Measurements from ENCODE around the gene CUBN. TPM values are rescaled to one million over a fixed set of nuclear protein-coding genes. Genes with fewer than 3 reads are reported as not detected.

CUBN gene
- total and polyA plus RNA-seq, 8 donors: under 0.01 to 16.3 (median 1.2) TPM

DNA sequence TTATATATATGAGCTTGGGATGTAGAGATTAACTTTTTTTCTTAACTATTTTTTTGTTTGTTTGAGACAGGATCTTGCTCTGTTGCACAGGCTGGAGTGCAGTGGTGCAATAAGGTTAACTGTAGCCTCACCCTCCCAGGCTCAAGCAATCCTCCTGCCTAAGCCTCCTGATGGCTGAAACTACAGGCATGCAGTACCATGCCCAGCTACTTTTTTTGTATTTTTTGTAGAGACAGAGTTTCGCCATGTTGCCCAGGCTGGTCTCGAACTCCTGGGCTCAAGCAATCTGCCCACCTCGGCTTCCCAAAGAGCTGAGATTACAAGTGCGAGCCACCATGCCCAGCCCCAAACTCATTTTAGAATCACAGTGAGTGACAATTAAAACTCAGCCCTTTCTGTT is 105.2 kb downstream of the CUBN start:
- TF ChIP-seq POLR2AphosphoS5 (IDR thresholded peaks at IDR 0.05) (no peak), CTCF (IDR thresholded peaks at IDR 0.05) (no peak), POLR2A (IDR thresholded peaks at IDR 0.05) (no peak), EP300 (IDR thresholded peaks at IDR 0.05) (no peak)
- no peaks in the 10 kb centered on the region for H3K9me3 ChIP-seq
- H3K4me1 ChIP-seq: peaks cover 5 to 62% (median 7%) of the 10 kb centered on the region in 4 donors
- no peaks in the 10 kb centered on the region for H3K27me3 ChIP-seq
- no peaks in the 10 kb centered on the region for H3K36me3 ChIP-seq
- H3K27ac ChIP-seq: peak overlapping the region; percentile 54 to 78 (median 65)
- 89 to 99% (median 97%) methylated on average over 4 of the region's 4 CpGs for WGBS, 5 donors
- intact Hi-C loops (cut with DNase I; ENCODE audit: low total_unique reads): no loop called here
- DNase-seq: no peak
- H3K4me3 ChIP-seq: no peak overlapping the region

- H3K4me1 ChIP-seq: peaks cover 4 to 54% (median 5%) of the 10 kb centered on the region in 4 donors
- WGBS, 5 donors: 28 to 46% (median 42%) methylated on average over 13 of the region's 13 CpGs
- TF ChIP-seq POLR2AphosphoS5 (IDR thresholded peaks at IDR 0.05): peak in 2 of 3 donors; percentile 51 to 70
- no peak for TF ChIP-seq EP300 (IDR thresholded peaks at IDR 0.05)
- DNase-seq: peak; percentile 37 to 91
- no peaks in the 10 kb centered on the region for H3K9me3 ChIP-seq
- peak overlapping the region in 1 of 4 donors; percentile 3 for H3K4me3 ChIP-seq
- H3K27me3 ChIP-seq: no peaks in the 10 kb centered on the region
- peak overlapping the region in 4 of 5 donors; percentile 64 to 78 (median 70) for H3K27ac ChIP-seq
- H3K36me3 ChIP-seq: no peaks in the 10 kb centered on the region
- intact Hi-C loops (cut with DNase I; ENCODE audit: low total_unique reads): no loop called here
These were observed 106.0 kb downstream of the CUBN start for GRCh38 chr10:17023386-17024298.

DNA sequence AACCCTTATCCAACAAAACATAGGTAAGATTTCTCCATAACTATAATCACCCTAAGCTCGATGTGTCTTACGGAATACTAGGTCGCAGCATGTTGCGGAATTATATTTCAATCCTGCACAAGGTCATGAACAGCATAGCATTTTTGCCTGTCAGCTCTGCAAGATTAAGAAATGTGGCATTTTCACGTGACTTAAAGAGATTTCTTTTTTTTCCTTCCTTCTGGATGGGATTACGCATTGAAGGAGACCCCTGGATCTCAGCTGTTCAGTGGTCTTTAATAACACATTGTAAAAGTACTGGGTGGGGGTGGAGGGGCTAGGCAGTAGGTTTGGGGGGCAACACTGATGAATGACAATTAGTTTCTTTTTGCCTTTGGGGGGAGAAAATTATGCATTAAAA is 106.7 kb downstream of the CUBN start:
- H3K36me3 ChIP-seq: no peaks in the 10 kb centered on the region
- TF ChIP-seq POLR2AphosphoS5 (IDR thresholded peaks at IDR 0.05) (no peak), CTCF (IDR thresholded peaks at IDR 0.05) (no peak), POLR2A (IDR thresholded peaks at IDR 0.05) (no peak), EP300 (IDR thresholded peaks at IDR 0.05) (no peak)
- no peaks in the 10 kb centered on the region for H3K9me3 ChIP-seq
- WGBS, 5 donors: 67 to 84% (median 80%) methylated on average over 6 of the region's 6 CpGs
- intact Hi-C loops (cut with DNase I; ENCODE audit: low total_unique reads): no loop called here
- no peak for DNase-seq
- peak overlapping the region in 4 of 5 donors; percentile 64 to 78 (median 70) for H3K27ac ChIP-seq
- peak overlapping the region in 1 of 4 donors; percentile 3 for H3K4me3 ChIP-seq
- H3K27me3 ChIP-seq: no peaks in the 10 kb centered on the region
- H3K4me1 ChIP-seq: peaks cover 4 to 49% (median 5%) of the 10 kb centered on the region in 4 donors

- H3K36me3 ChIP-seq: no peaks in the 10 kb centered on the region
- 42 to 56% (median 43%) methylated on average over 6 of the region's 6 CpGs for WGBS, 5 donors
- H3K4me3 ChIP-seq: no peak overlapping the region
- H3K4me1 ChIP-seq: peaks cover 3 to 49% (median 5%) of the 10 kb centered on the region in 4 donors
- DNase-seq: no peak
- intact Hi-C loops (cut with DNase I; ENCODE audit: low total_unique reads): no loop called here
- no peaks in the 10 kb centered on the region for H3K9me3 ChIP-seq
- H3K27me3 ChIP-seq: no peaks in the 10 kb centered on the region
- TF ChIP-seq CTCF (IDR thresholded peaks at IDR 0.05) (no peak), EP300 (IDR thresholded peaks at IDR 0.05) (no peak), POLR2A (IDR thresholded peaks at IDR 0.05) (no peak), POLR2AphosphoS5 (IDR thresholded peaks at IDR 0.05) (no peak)
- H3K27ac ChIP-seq: peak overlapping the region in 3 of 5 donors; percentile 64 to 78 (median 74)
These were observed 107.2 kb downstream of the CUBN start for GRCh38 chr10:17022466-17022825.
